Measurements from ENCODE around the gene CCDC88C.

GRCh38 chr14:91342206-91342760, 75.3 kb downstream of the CCDC88C start:
- TF ChIP-seq POLR2A (IDR thresholded peaks at IDR 0.05): no peak
- no peak for TF ChIP-seq CTCF (IDR thresholded peaks at IDR 0.05)
